ENCODE data around the gene TNFSF10. TPM values are rescaled to one million over a fixed set of nuclear protein-coding genes. Genes with fewer than 3 reads are reported as not detected.

The TNFSF10 gene
- total and polyA plus RNA-seq, 2 of the 8 experiments (the other 6 are each of a cell fraction or from before 2014, with no cell fraction given), result 0.06 TPM; not detected in 1

DNA sequence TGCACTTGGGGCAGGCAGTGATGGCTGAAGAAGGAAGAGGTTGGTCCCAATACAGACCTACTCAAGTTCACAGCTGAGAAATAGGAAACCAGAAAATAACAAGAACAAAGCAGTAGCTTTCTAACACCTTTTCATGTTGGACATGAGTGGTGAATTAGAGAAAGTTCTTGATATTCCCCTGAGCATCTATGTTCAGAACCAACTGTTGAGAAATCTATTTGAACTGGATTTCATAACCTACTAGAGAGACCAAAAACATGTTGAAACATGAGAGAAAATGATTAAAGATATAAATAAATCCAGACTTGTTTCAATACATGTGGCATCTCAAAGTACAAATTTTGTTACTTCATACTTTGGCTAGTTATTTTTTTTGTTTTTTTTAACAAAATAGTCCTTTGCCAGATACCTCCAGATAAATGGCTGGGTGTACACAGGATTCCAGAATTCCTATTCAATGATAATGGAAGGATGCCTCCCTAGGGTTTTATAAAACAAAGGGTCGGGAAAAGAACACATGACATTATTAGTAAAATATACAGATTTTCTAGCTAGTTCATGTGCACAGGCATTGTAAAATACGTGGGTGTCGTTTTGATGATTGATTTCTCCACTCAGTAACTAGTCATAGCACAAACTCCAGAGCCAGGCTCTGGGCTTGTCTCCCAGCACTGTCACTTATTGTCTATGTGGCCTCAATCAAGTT, 34.4 kb upstream of the TNFSF10 start:
- Histone ChIP-seq H3K79me1 (ENCODE audit: low read depth, low read length) (no peaks in the 10 kb centered on the region), H3K56ac (replicated peaks; ENCODE audit: insufficient read length, low read depth, low read length) (no peak overlapping the region), H2AK5ac (ENCODE audit: low read depth, low read length) (no peak overlapping the region), H3K36me3 (ENCODE audit: control insufficient read depth in 2 of 4, insufficient read depth in 4 of 4, low read length in 3 of 4) (no peaks in the 10 kb centered on the region), H2BK120ac (replicated peaks; ENCODE audit: low read depth, low read length) (no peak overlapping the region), H2AFZ (ENCODE audit: low read length) (peak overlapping the region; percentile 59; the same call in 1 of the 2 replicates), H3K23me2 (ENCODE audit: low read depth, low read length) (no peaks in the 10 kb centered on the region), H3K27me3 (replicated peaks in 1 of 4; ENCODE audit: control insufficient read depth in 3 of 4, extremely low read depth in 1 of 4, insufficient read depth in 3 of 4, low read length in 3 of 4) (no peaks in the 10 kb centered on the region), H3K14ac (ENCODE audit: insufficient read length) (no peak overlapping the region), H4K5ac (ENCODE audit: insufficient read length, low read depth, low read length) (no peak overlapping the region), H3K4me2 (ENCODE audit: insufficient read depth in 1 of 2, low read depth in 2 of 2, low read length in 2 of 2) (no peak overlapping the region), H2BK20ac (ENCODE audit: low read length) (no peak overlapping the region), H4K8ac (ENCODE audit: extremely low read depth, insufficient read depth, low read length) (no peak overlapping the region), H3K9me3 (ENCODE audit: insufficient read depth in 2 of 2, low read depth in 1 of 2, low read length in 1 of 2) (no peaks in the 10 kb centered on the region), H4K91ac (replicated peaks; ENCODE audit: insufficient read length, low read length) (no peak overlapping the region), H4K20me1 (replicated peaks in 1 of 2; ENCODE audit: control insufficient read depth in 1 of 2, insufficient read depth in 2 of 2, low read length in 2 of 2) (peaks cover 0 to 2% of the 10 kb centered on the region in 2 experiments), H3K4me1 (replicated peaks in 1 of 4; ENCODE audit: control insufficient read depth in 3 of 4, insufficient read depth in 4 of 4, low read length in 3 of 4) (0 out of 7 replicates have a peak, but pooled peaks cover 0 to 3% (median 0%) of the 10 kb centered on the region in 4 experiments), H2BK15ac (ENCODE audit: low read length) (no peak overlapping the region), H3K9ac (replicated peaks in 1 of 4; ENCODE audit: extremely low read depth in 1 of 4, low read depth in 3 of 4, low read length in 3 of 4) (no peak overlapping the region), H2BK5ac (ENCODE audit: low read depth, low read length) (no peak overlapping the region), H3K18ac (ENCODE audit: extremely low read depth, low read length) (no peak overlapping the region), H3K4ac (replicated peaks; ENCODE audit: insufficient read length, low read depth, low read length) (no peak overlapping the region), H3K27ac (ENCODE audit: low read depth, low read length) (no peak overlapping the region), H3K23ac (ENCODE audit: insufficient read length) (no peak overlapping the region), H3K4me3 (ENCODE audit: extremely low read depth in 1 of 4, insufficient read depth in 2 of 4, low read depth in 3 of 4, low read length in 4 of 4) (no peak overlapping the region), H2BK12ac (ENCODE audit: low read depth, low read length) (no peak overlapping the region), H3K79me2 (ENCODE audit: control insufficient read depth in 1 of 2, insufficient read depth in 2 of 2, low read length in 2 of 2) (no peaks in the 10 kb centered on the region)
- ChIA-PET POLR2A (ENCODE audit: partially characterized antibody) (no interaction called here), CTCF (ENCODE audit: partially characterized antibody) (interaction anchor here (0.7 to 0.9 kb wide), 2 partner anchors 11 to 153 kb away, joined by 3 read pairs; partner anchors contain the start of gene NCEH1)
- 95% methylated on average over 3 of the region's 3 CpGs; no CpG with 5 or more reads in 1 of the 2 experiments for WGBS, 2 experiments (ENCODE audit: extremely low coverage in 1 of 2, insufficient coverage in 1 of 2, insufficient read length in 1 of 2, insufficient replicate concordance in 2 of 2, low coverage in 1 of 2, low lambda C conversion rate in 2 of 2, missing lambda C conversion rate in 1 of 2)
- no peak for DNase-seq (ENCODE audit: low read depth in 1 of 2, low spot score in 2 of 2)
- FAIRE-seq, result no peak
- no peak for TF ChIP-seq CREB1 (IDR thresholded peaks at IDR 0.05)
- no peak for TF ChIP-seq TAF1 (IDR thresholded peaks at IDR 0.05; ENCODE audit: low read depth, low read length)
- TF ChIP-seq FOSL1 (IDR thresholded peaks at IDR 0.05; ENCODE audit: insufficient read depth, low read depth, low read length), result no peak
- TF ChIP-seq TEAD4 (IDR thresholded peaks at IDR 0.05; ENCODE audit: low read depth, low read length), result no peak
- TF ChIP-seq GTF2F1 (IDR thresholded peaks at IDR 0.05; ENCODE audit: borderline replicate concordance, low read depth, low read length), result no peak
- no peak for TF ChIP-seq KDM1A (IDR thresholded peaks at IDR 0.05; ENCODE audit: borderline replicate concordance, low read length)
- TF ChIP-seq, protein P1, sequence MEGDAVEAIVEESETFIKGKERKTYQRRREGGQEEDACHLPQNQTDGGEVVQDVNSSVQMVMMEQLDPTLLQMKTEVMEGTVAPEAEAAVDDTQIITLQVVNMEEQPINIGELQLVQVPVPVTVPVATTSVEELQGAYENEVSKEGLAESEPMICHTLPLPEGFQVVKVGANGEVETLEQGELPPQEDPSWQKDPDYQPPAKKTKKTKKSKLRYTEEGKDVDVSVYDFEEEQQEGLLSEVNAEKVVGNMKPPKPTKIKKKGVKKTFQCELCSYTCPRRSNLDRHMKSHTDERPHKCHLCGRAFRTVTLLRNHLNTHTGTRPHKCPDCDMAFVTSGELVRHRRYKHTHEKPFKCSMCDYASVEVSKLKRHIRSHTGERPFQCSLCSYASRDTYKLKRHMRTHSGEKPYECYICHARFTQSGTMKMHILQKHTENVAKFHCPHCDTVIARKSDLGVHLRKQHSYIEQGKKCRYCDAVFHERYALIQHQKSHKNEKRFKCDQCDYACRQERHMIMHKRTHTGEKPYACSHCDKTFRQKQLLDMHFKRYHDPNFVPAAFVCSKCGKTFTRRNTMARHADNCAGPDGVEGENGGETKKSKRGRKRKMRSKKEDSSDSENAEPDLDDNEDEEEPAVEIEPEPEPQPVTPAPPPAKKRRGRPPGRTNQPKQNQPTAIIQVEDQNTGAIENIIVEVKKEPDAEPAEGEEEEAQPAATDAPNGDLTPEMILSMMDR (IDR thresholded peaks at IDR 0.05; ENCODE audit: control extremely low read depth in 1 of 3, insufficient read depth in 1 of 3, low read depth in 1 of 3, low read length in 3 of 3), result no peak
- no peak for TF ChIP-seq KDM4A (IDR thresholded peaks at IDR 0.05; ENCODE audit: low read depth, low read length, severe bottlenecking)
- no peak for TF ChIP-seq TBP (IDR thresholded peaks at IDR 0.05; ENCODE audit: low read depth, low read length)
- TF ChIP-seq EZH2 (IDR thresholded peaks at IDR 0.05; ENCODE audit: low read depth, low read length, severe bottlenecking), result no peak

Measured in H1 (cell line).